Right lobe of liver (tissue), 6 donors: ENCODE results near the gene HOPX. TPM values are rescaled to one million over a fixed set of nuclear protein-coding genes. Genes with fewer than 3 reads are reported as not detected.

ENCODE experiments used
- ATAC-seq, 4 donors: fragments of 200-7000 bp; cut with Tn5 transposase; one replicate each; pipeline ENCODE4 v1.9.1; 2020; ENCODE audit warnings: mild to moderate bottlenecking in 4 of 4, moderate library complexity in 4 of 4
- DNase-seq, 3 donors: peaks; one replicate each; pipeline ENCODE4 v3.0.0-alpha.2; 2020
- H3K27ac ChIP-seq, 3 donors: fragments of 200-600 bp; one replicate each; pipeline ENCODE4 v1.8.0; 2022
- H3K27me3 ChIP-seq, 2 donors: fragments of 200-600 bp; one replicate each; pipeline ENCODE4 v1.8.0; 2022
- H3K36me3 ChIP-seq, 4 donors: fragments of 200-600 bp; sonication (generic) in 1 of 4; one replicate each; pipeline versions ENCODE4 v1.5.1 to v1.8.0; 2017 to 2022; ENCODE audit warnings: control low read depth in 1 of 4
- H3K4me1 ChIP-seq, 4 donors: fragments of 200-600 bp; sonication (generic) in 1 of 4; one replicate each; pipeline versions ENCODE4 v1.5.1 to v1.8.0; 2017 to 2022; ENCODE audit warnings: control low read depth in 1 of 4
- H3K4me3 ChIP-seq, 3 donors: fragments of 200-600 bp; one replicate each; pipeline ENCODE4 v1.8.0; 2022
- H3K9me3 ChIP-seq, 4 donors: fragments of 200-600 bp; sonication (generic) in 1 of 4; one replicate each; pipeline versions ENCODE4 v1.5.1 to v1.8.0; 2017 to 2022; ENCODE audit warnings: control low read depth in 1 of 4
- POLR2A ChIP-seq: fragments of 450-650 bp; IDR thresholded peaks from one replicate; pipeline ENCODE4 v1.6.1; 2017; ENCODE audit warnings: antibody characterized with exemption, mild to moderate bottlenecking
- WGBS: methylation state at CpG from one replicate; pipeline ENCODE4 v1.1.6; 2018; ENCODE audit warnings: low coverage, low lambda C conversion rate; ENCODE audit not compliant: insufficient coverage; ENCODE audit errors: missing lambda C conversion rate; 5-methylcytosine and 5-hydroxymethylcytosine counted together
- intact Hi-C, 2 donors: fragments of 100-400 bp; cut with DNase I; formaldehyde crosslinking; loops; one replicate each; pipeline versions ENCODE4 v1.11.2 to v1.14.1; 2022
- total RNA-seq, 6 experiments: library from RNA; depleted of rRNA in 2 of 6; stranded (reverse); fragments of >200 nt in 2 of 6; fragmentation: NEBNext Ultra II Directional in 3 of 6; extraction: Animal tissue kit (Norgen Biotek cat#: 25700) in 3 of 6; gene quantifications; one replicate each; pipeline versions ENCODE4 v1.1.0 to v1.2.4, GENCODE V29; 2016 to 2023
- TF ChIP-seq, protein P1 (sequence below), 4 donors: fragments of 200-600 bp in 3 of 4; fragments of 450-650 bp in 1 of 4; IDR thresholded peaks; one replicate each; pipeline versions ENCODE4 v1.5.1 to v1.8.0; 2016 to 2022; ENCODE audit warnings: antibody characterized with exemption in 4 of 4, mild to moderate bottlenecking in 2 of 4
- donor health status: DM: no; HTN: yes; CAD: no.
- donor health status: DM: no; HTN: no; CAD: no.
- donor health status: DM: no; HTN: no; CAD: no.
- donor health status: DM: no; HTN: yes; CAD: no.
- donor health status: DM: no; HTN: yes; CAD: no.

HOPX gene
- total RNA-seq, 6 experiments from 2014 or later: 0.27 to 0.80 (median 0.42) TPM; not detected in 3

DNA sequence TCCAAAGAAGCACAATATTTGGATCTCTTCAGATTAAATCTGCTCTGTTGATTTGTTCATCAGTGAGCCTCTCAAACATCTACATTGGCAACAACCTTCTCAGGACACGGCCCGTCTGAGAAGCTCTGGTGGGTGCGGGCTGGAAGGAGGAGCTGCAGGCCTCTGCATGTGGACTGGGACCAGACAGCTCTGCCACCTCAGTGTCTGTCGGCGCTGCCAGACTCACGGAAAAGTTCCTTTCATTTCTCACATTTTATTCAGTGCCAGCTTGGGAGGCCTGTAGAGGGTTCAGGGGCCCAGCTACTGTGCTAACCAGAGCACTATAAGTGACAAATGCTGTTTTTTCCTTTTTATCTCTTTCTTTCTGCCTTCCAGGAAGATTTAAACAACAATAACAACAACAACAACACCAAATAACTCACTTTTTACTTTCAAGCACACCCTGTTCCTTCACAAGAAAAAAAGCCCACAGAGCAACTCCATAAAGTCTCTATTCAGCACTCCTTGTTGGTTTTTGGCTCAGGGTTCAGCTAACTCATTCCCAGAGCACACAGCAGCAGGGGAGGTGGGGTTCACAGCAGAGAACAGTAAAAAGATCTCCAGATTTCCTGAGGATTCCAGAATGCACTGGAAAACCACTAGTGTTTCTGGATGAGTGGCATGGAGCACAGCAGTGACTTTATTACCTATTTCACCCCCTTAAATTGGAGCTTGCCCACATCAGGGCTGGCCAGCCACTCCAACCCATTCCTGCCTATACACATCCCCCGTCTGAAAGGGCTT, 23.2 kb upstream of the HOPX start:
- H3K4me3 ChIP-seq: no peak overlapping the region
- 51% methylated on average over 3 of the region's 7 CpGs for WGBS
- DNase-seq (no peak), ATAC-seq (peak in 3 of 4 donors; percentile 24 to 37 (median 28))
- no peaks in the 10 kb centered on the region for H3K9me3 ChIP-seq
- H3K27ac ChIP-seq: no peak overlapping the region
- H3K27me3 ChIP-seq: no peaks in the 10 kb centered on the region
- intact Hi-C loops: no loop called here
- H3K4me1 ChIP-seq: no peaks in the 10 kb centered on the region
- H3K36me3 ChIP-seq: no peaks in the 10 kb centered on the region
- TF ChIP-seq POLR2A: no peak
- TF ChIP-seq, protein P1, sequence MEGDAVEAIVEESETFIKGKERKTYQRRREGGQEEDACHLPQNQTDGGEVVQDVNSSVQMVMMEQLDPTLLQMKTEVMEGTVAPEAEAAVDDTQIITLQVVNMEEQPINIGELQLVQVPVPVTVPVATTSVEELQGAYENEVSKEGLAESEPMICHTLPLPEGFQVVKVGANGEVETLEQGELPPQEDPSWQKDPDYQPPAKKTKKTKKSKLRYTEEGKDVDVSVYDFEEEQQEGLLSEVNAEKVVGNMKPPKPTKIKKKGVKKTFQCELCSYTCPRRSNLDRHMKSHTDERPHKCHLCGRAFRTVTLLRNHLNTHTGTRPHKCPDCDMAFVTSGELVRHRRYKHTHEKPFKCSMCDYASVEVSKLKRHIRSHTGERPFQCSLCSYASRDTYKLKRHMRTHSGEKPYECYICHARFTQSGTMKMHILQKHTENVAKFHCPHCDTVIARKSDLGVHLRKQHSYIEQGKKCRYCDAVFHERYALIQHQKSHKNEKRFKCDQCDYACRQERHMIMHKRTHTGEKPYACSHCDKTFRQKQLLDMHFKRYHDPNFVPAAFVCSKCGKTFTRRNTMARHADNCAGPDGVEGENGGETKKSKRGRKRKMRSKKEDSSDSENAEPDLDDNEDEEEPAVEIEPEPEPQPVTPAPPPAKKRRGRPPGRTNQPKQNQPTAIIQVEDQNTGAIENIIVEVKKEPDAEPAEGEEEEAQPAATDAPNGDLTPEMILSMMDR (IDR thresholded peaks at IDR 0.05): no peak

DNA sequence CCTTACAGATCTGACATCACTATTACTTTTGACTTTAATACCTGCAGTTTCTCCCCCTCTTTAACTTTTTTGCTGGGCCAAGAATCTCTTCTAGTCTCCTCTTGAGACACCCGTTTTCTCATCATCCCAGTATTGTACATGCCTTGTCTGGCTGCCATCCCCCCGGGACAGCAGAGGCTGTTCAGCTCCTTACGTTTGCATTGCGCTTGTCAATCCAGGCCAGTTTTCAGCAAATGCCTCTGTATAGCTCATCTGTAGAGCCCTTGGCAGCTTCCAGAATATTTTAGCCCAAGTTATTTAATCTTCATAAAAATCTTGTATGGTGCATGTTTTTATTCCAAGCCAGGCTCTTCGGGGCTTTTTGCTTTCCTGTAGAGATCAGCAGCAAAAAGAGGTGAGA, 22.3 kb upstream of the HOPX start:
- no peaks in the 10 kb centered on the region for H3K36me3 ChIP-seq
- H3K27me3 ChIP-seq: no peaks in the 10 kb centered on the region
- H3K9me3 ChIP-seq: no peaks in the 10 kb centered on the region
- DNase-seq (no peak), ATAC-seq (no peak)
- no peak overlapping the region for H3K4me3 ChIP-seq
- intact Hi-C loops: no loop called here
- 54% methylated on average over 5 of the region's 5 CpGs for WGBS
- H3K27ac ChIP-seq: no peak overlapping the region
- no peaks in the 10 kb centered on the region for H3K4me1 ChIP-seq
- TF ChIP-seq POLR2A: no peak
- TF ChIP-seq, protein P1 (IDR thresholded peaks at IDR 0.05): no peak

DNA sequence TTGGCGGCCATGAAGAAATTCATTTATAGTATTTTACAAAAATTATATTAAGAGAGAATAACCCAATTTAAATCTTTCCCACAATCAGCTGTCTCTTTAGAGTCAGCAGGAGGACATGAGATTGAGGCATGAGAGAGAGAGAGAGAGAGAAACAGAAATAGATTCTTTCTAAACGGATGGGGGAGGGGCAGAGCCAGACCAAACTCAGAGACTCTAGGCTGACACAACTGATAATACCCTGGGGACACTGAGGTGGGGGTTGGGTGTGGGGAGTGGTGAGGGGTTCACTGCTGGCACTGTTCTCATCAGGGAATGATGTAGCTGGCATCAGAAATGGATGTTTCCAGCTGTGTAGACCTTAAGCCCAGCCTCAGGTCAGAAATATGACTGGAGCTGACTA, 20.5 kb upstream of the HOPX start:
- WGBS: 50% methylated on average over 2 of the region's 2 CpGs
- ATAC-seq (no peak), DNase-seq (no peak)
- Histone ChIP-seq H3K4me3 (no peak overlapping the region), H3K27ac (no peak overlapping the region), H3K27me3 (no peaks in the 10 kb centered on the region), H3K9me3 (no peaks in the 10 kb centered on the region), H3K36me3 (no peaks in the 10 kb centered on the region), H3K4me1 (no peaks in the 10 kb centered on the region)
- intact Hi-C loops: no loop called here
- no peak for TF ChIP-seq POLR2A
- TF ChIP-seq, protein P1 (IDR thresholded peaks at IDR 0.05): no peak

DNA sequence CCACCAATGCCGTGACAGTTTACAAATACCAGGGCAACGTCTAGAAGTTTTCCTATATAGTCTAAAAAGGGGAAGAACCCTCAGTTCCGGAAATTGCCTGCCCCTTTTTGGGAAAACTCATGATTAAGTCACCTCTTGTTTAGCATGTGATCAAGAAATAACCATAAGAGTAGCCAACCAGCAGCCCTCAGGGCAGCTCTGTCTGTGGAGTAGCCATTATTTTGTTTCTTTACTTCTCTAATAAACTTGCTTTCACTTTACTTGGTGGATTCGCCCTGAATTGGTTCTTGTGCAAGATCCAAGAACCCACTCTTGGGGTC, 20.0 kb upstream of the HOPX start:
- no peak for ATAC-seq
- Histone ChIP-seq H3K9me3 (no peaks in the 10 kb centered on the region), H3K36me3 (no peaks in the 10 kb centered on the region), H3K27me3 (no peaks in the 10 kb centered on the region), H3K4me3 (no peak overlapping the region), H3K27ac (no peak overlapping the region), H3K4me1 (no peaks in the 10 kb centered on the region)
- no peak for DNase-seq
- TF ChIP-seq, protein P1 (IDR thresholded peaks at IDR 0.05): no peak
- no peak for TF ChIP-seq POLR2A
- intact Hi-C loops: no loop called here
- WGBS: 50% methylated on average over 4 of the region's 4 CpGs
